T-cell (primary cell): ENCODE measurements around the gene MRTFB. TPM values are rescaled to one million over a fixed set of nuclear protein-coding genes. Genes with fewer than 3 reads are reported as not detected.

Experiments used
- ATAC-seq, 4 experiments: fragments of 200-7000 bp in 3 of 4; fragments of 150-1000 bp in 1 of 4; cut with Tn5 transposase; replicated peaks in 1 of 4; 1 replicate in 3 of 4; 2 replicates in 1 of 4; pipeline ENCODE4 v1.10.0; 2021; ENCODE audit warnings: moderate library complexity in 3 of 4, mild to moderate bottlenecking in 2 of 4, moderate number of reproducible peaks in 1 of 4
- CTCF ChIA-PET, 2 donors: fragments of 300-600 bp; sonication (Branson Sonifier 250); formaldehyde crosslinking; loops; one replicate each; lab custom pipeline; 2022; ENCODE audit warnings: antibody characterized with exemption in 2 of 2; lab: Charles Lee
- POLR2A ChIA-PET, 2 donors: fragments of 300-600 bp; sonication (Branson Sonifier 250); formaldehyde crosslinking; loops; one replicate each; lab custom pipeline; 2022; ENCODE audit warnings: antibody characterized with exemption in 2 of 2; lab: Charles Lee
- DNase-seq, 35 experiments: peaks; one replicate each; pipeline versions ENCODE4 v3.0.0 to v3.0.0-alpha.2; 2013 to 2023
- H3K27ac ChIP-seq: one replicate; pipeline ENCODE4 v1.5.1; 2013; ENCODE audit warnings: low read length
- H3K27me3 ChIP-seq, 2 experiments: replicated peaks in 1 of 2; 1 replicate in 1 of 2; 2 replicates in 1 of 2; pipeline versions ENCODE4 v1.6.1 to v1.7.0; 2013; ENCODE audit warnings: low read length in 1 of 2, mixed read lengths in 1 of 2; ENCODE audit not compliant: control insufficient read depth in 2 of 2, insufficient read depth in 2 of 2; ENCODE audit errors: extremely low read depth in 1 of 2
- H3K36me3 ChIP-seq, 2 donors: 1 replicate in 1 of 2; 2 replicates in 1 of 2; pipeline versions ENCODE4 v1.6.1 to v1.7.0; 2013; ENCODE audit warnings: low read length in 1 of 2; ENCODE audit not compliant: control insufficient read depth in 2 of 2, insufficient read depth in 1 of 2; ENCODE audit errors: extremely low read depth in 1 of 2
- H3K4me1 ChIP-seq, 2 experiments: 1 replicate in 1 of 2; 2 replicates in 1 of 2; pipeline versions ENCODE4 v1.6.1 to v1.7.0; 2013; ENCODE audit warnings: low read length in 2 of 2, mixed read lengths in 1 of 2; ENCODE audit not compliant: insufficient read depth in 2 of 2, control insufficient read depth in 1 of 2; ENCODE audit errors: extremely low read depth in 1 of 2
- H3K4me3 ChIP-seq, 2 donors: 1 replicate in 1 of 2; 2 replicates in 1 of 2; pipeline versions ENCODE4 v1.5.1 to v1.7.0; 2013; ENCODE audit warnings: mild to moderate bottlenecking in 2 of 2, low read length in 1 of 2, moderate library complexity in 1 of 2; ENCODE audit not compliant: control insufficient read depth in 1 of 2; ENCODE audit errors: extremely low read depth in 1 of 2
- H3K9me3 ChIP-seq: 2 replicates; pipeline ENCODE4 v1.7.0; 2013
- H3K27ac Mint-ChIP-seq, 2 donors: one replicate each; pipeline ENCODE4 v1.8.0; 2020 to 2021; ENCODE audit warnings: mild to moderate bottlenecking in 2 of 2, mixed read lengths in 2 of 2
- H3K27me3 Mint-ChIP-seq, 2 donors: one replicate each; pipeline ENCODE4 v1.8.0; 2021 to 2022; ENCODE audit warnings: mixed read lengths in 2 of 2
- H3K36me3 Mint-ChIP-seq: one replicate; pipeline ENCODE4 v1.8.0; 2021; ENCODE audit warnings: mixed read lengths
- H3K4me1 Mint-ChIP-seq, 3 donors: one replicate each; pipeline ENCODE4 v1.8.0; 2020 to 2022; ENCODE audit warnings: mixed read lengths in 3 of 3, mild to moderate bottlenecking in 1 of 3
- H3K4me3 Mint-ChIP-seq, 3 donors: one replicate each; pipeline ENCODE4 v1.8.0; 2020 to 2022; ENCODE audit warnings: mild to moderate bottlenecking in 3 of 3, mixed read lengths in 3 of 3, moderate library complexity in 3 of 3
- H3K9me3 Mint-ChIP-seq, 3 donors: one replicate each; pipeline ENCODE4 v1.8.0; 2020 to 2022; ENCODE audit warnings: mixed read lengths in 3 of 3
- WGBS: methylation state at CpG from one replicate; pipeline ENCODE4 v1.1.5; 2013; ENCODE audit warnings: missing lambda C conversion rate; ENCODE audit not compliant: insufficient coverage; 5-methylcytosine and 5-hydroxymethylcytosine counted together
- total RNA-seq, 35 experiments: library from RNA in 6 of 35; stranded (reverse) in 6 of 35; fragments of 120-200 nt in 1 of 35; gene quantifications; one replicate each; pipeline versions ENCODE4 v1.2.1 to v1.2.4 and lab custom pipeline; 2013 to 2026

MRTFB gene
- total RNA-seq, 5 donors from 2014 or later (not counting 1 experiment from before 2014, with no cell fraction given): 18.2 to 37.0 (median 21.0) TPM

- Mint-ChIP-seq H3K4me1 (peaks cover 0 to 6% (median 5%) of the 10 kb centered on the region in 3 donors), H3K36me3 (peaks cover 6% of the 10 kb centered on the region), H3K4me3 (no peak overlapping the region), H3K9me3 (no peaks in the 10 kb centered on the region), H3K27me3 (no peaks in the 10 kb centered on the region), H3K27ac (no peak overlapping the region)
- Histone ChIP-seq H3K27me3 (no peaks in the 10 kb centered on the region), H3K36me3 (no peaks in the 10 kb centered on the region), H3K4me1 (no peaks in the 10 kb centered on the region), H3K4me3 (no peak overlapping the region), H3K27ac (no peak overlapping the region), H3K9me3 (no peaks in the 10 kb centered on the region)
- 83% methylated on average over 2 of the region's 5 CpGs for WGBS
- DNase-seq: no peak
- ChIA-PET POLR2A (no interaction called here), CTCF (interaction anchor here in 1 of 2 donors (0.5 to 0.6 kb wide), 2 partner anchors 78 to 1910 kb away, joined by 3 to 4 read pairs; no protein-coding TSS in a partner anchor)
- no peak for ATAC-seq
Measured at GRCh38 chr16:14164916-14165662, 94.0 kb downstream of the MRTFB start.

GRCh38 chr16:14168146-14168545 is 97.0 kb downstream of the MRTFB start:
- H3K9me3 Mint-ChIP-seq: peaks cover 0 to 9% (median 6%) of the 10 kb centered on the region in 3 donors
- no peaks in the 10 kb centered on the region for H3K27me3 Mint-ChIP-seq
- H3K27ac Mint-ChIP-seq: no peak overlapping the region
- H3K27ac ChIP-seq: no peak overlapping the region
- H3K4me3 Mint-ChIP-seq: no peak overlapping the region
- DNase-seq (no peak), ATAC-seq (no peak)
- no peak overlapping the region for H3K4me3 ChIP-seq
- H3K36me3 ChIP-seq: no peaks in the 10 kb centered on the region
- peaks cover 0 to 6% (median 5%) of the 10 kb centered on the region in 3 donors for H3K4me1 Mint-ChIP-seq
- H3K36me3 Mint-ChIP-seq: peaks cover 28% of the 10 kb centered on the region
- H3K27me3 ChIP-seq: no peaks in the 10 kb centered on the region
- no peaks in the 10 kb centered on the region for H3K9me3 ChIP-seq
- ChIA-PET POLR2A (interaction anchor here in 1 of 2 donors (0.6 kb wide), 1 partner anchor 31 kb away, joined by 3 read pairs; no protein-coding TSS in a partner anchor), CTCF (no interaction called here)
- no CpG with 5 or more reads among the region's 3 CpGs for WGBS
- H3K4me1 ChIP-seq: no peaks in the 10 kb centered on the region

DNA sequence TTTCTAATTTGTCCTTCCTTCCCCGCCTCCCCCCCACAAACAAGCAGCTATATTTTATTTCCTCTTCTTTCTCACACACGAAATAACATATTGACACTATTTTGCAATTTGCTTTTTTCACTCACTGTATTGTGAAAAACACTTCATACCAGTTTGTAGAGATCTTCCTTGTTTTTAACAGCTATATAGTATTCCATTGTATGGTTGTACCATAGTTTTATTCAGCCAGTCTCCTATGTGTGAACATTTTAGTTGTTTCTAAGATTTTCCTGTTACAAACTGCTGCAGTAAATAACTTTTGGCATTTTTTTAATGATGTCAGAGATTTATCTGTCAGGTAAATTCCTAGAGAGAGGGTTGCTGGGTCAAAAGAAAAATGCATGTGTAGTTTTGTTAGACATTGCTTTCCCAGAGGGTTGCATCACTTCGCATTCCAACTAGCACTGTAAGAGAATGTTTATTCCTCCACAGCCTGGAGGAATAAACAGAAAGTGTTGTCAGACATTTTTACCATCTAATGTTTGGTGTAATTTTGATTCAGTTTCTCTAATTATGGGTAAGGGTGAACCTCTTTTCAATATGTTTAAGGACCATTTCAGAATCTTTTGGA is 101.2 kb downstream of the MRTFB start:
- ATAC-seq: no peak
- POLR2A ChIA-PET: no interaction called here
- no peak overlapping the region for H3K4me3 ChIP-seq
- H3K4me1 ChIP-seq: no peaks in the 10 kb centered on the region
- Mint-ChIP-seq H3K27ac (no peak overlapping the region), H3K4me3 (no peak overlapping the region), H3K27me3 (no peaks in the 10 kb centered on the region), H3K4me1 (peaks cover 0 to 3% (median 0%) of the 10 kb centered on the region in 3 donors), H3K9me3 (peaks cover 0 to 9% (median 6%) of the 10 kb centered on the region in 3 donors), H3K36me3 (peaks cover 37% of the 10 kb centered on the region)
- H3K36me3 ChIP-seq: no peaks in the 10 kb centered on the region
- H3K9me3 ChIP-seq: peaks cover 4% of the 10 kb centered on the region
- CTCF ChIA-PET: no interaction called here
- no CpG with 5 or more reads among the region's 3 CpGs for WGBS
- no peak for DNase-seq
- no peaks in the 10 kb centered on the region for H3K27me3 ChIP-seq
- no peak overlapping the region for H3K27ac ChIP-seq

DNA sequence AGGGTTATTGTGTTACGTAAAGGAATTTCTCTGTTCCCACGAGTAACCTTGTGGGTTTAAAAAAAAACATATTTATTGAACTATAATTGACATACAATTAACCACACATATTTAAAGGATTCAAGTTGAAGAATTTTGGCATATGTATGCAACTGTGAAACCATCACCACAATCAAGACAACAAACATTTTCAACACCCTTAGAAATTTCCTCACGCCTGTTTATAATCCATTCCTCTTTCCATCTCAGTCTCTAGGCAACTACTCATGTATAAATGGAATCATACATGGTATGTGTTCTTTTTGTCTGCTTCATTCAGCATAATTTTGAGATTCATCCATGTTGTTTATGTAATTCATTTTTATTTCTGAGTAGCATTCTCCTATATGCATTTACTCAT is 104.0 kb downstream of the MRTFB start:
- Mint-ChIP-seq H3K36me3 (peaks cover 46% of the 10 kb centered on the region), H3K4me3 (no peak overlapping the region), H3K27ac (no peak overlapping the region), H3K9me3 (peaks cover 0 to 9% (median 6%) of the 10 kb centered on the region in 3 donors), H3K27me3 (no peaks in the 10 kb centered on the region), H3K4me1 (no peaks in the 10 kb centered on the region)
- ChIA-PET POLR2A (no interaction called here), CTCF (no interaction called here)
- no peaks in the 10 kb centered on the region for H3K36me3 ChIP-seq
- DNase-seq (no peak), ATAC-seq (no peak)
- H3K4me1 ChIP-seq: no peaks in the 10 kb centered on the region
- no peak overlapping the region for H3K27ac ChIP-seq
- peaks cover 4% of the 10 kb centered on the region for H3K9me3 ChIP-seq
- no CpG with 5 or more reads among the region's 3 CpGs for WGBS
- H3K27me3 ChIP-seq: no peaks in the 10 kb centered on the region
- H3K4me3 ChIP-seq: no peak overlapping the region

DNA sequence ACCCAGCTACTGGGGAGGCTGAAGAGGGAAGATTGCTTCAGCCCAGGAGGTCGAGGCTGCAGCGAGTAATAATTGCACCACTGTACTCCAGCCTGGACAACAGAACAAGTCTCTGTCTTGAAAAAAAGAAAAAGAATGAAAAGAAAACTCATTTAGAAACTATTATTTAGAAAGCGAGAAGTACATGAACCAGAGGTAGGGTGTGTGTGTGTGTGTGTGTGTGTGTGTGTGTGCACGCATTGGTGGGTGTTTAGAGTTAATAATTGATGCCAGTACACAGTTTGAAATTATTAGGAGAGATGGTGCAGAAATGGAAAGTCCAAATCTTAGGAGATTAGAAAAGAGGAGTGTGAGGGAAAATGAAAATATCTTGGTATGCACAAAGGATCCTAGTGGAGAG is 106.6 kb downstream of the MRTFB start:
- no peak overlapping the region for H3K4me3 ChIP-seq
- 85% methylated on average over 2 of the region's 4 CpGs for WGBS
- CTCF ChIA-PET: no interaction called here
- H3K36me3 Mint-ChIP-seq: peaks cover 29% of the 10 kb centered on the region
- no peaks in the 10 kb centered on the region for H3K4me1 Mint-ChIP-seq
- H3K4me1 ChIP-seq: no peaks in the 10 kb centered on the region
- no peaks in the 10 kb centered on the region for H3K27me3 Mint-ChIP-seq
- H3K9me3 ChIP-seq: peaks cover 4% of the 10 kb centered on the region
- H3K27ac ChIP-seq: no peak overlapping the region
- H3K4me3 Mint-ChIP-seq: no peak overlapping the region
- DNase-seq (no peak), ATAC-seq (no peak)
- no peaks in the 10 kb centered on the region for H3K27me3 ChIP-seq
- POLR2A ChIA-PET: no interaction called here
- H3K36me3 ChIP-seq: peaks cover 0 to 2% of the 10 kb centered on the region in 2 donors
- no peaks in the 10 kb centered on the region for H3K9me3 Mint-ChIP-seq
- no peak overlapping the region for H3K27ac Mint-ChIP-seq

- DNase-seq: no peak
- Mint-ChIP-seq H3K4me3 (no peak overlapping the region), H3K36me3 (peaks cover 20% of the 10 kb centered on the region), H3K27me3 (no peaks in the 10 kb centered on the region), H3K4me1 (no peaks in the 10 kb centered on the region), H3K27ac (no peak overlapping the region), H3K9me3 (no peaks in the 10 kb centered on the region)
- Histone ChIP-seq H3K4me1 (no peaks in the 10 kb centered on the region), H3K36me3 (peaks cover 0 to 2% of the 10 kb centered on the region in 2 donors), H3K4me3 (no peak overlapping the region), H3K27me3 (no peaks in the 10 kb centered on the region), H3K27ac (no peak overlapping the region), H3K9me3 (no peaks in the 10 kb centered on the region)
- CTCF ChIA-PET: no interaction called here
- ATAC-seq: no peak
- 100% methylated on average over 1 of the region's 1 CpG for WGBS
- POLR2A ChIA-PET: no interaction called here
Measured at GRCh38 chr16:14179116-14179515, 108.0 kb downstream of the MRTFB start.
